ENCODE data around the gene PTH1R.

Gene PTH1R

GRCh38 chr3:46884427-46884826 lies 6.9 kb downstream of the PTH1R start:
- no peak for DNase-seq

GRCh38 chr3:46884929-46885328 lies 7.4 kb downstream of the PTH1R start:
- no peak for DNase-seq

- no peak for DNase-seq
These were observed 8.1 kb downstream of the PTH1R start for GRCh38 chr3:46885612-46886011.

GRCh38 chr3:46887980-46888494 lies 10.5 kb downstream of the PTH1R start:
- DNase-seq: no peak

- no peak for DNase-seq
These were observed 11.2 kb downstream of the PTH1R start for GRCh38 chr3:46888705-46889104.

GRCh38 chr3:46889381-46890110 lies 12.0 kb downstream of the PTH1R start:
- DNase-seq: no peak

- DNase-seq: no peak
These were observed 12.6 kb downstream of the PTH1R start for GRCh38 chr3:46890132-46890531.

- DNase-seq: no peak
These were observed 13.6 kb downstream of the PTH1R start for GRCh38 chr3:46891132-46891531.

GRCh38 chr3:46892285-46893145 lies 15.0 kb downstream of the PTH1R start:
- DNase-seq: peak; percentile 14

GRCh38 chr3:46893146-46893748 lies 15.7 kb downstream of the PTH1R start:
- DNase-seq: no peak

GRCh38 chr3:46893763-46894162 lies 16.2 kb downstream of the PTH1R start:
- no peak for DNase-seq

- DNase-seq: no peak
These were observed 16.7 kb downstream of the PTH1R start for GRCh38 chr3:46894256-46894655.

- peak; percentile 79 for DNase-seq
These were observed 17.7 kb downstream of the PTH1R start for GRCh38 chr3:46895204-46895660.

- no peak for DNase-seq
These were observed 18.2 kb downstream of the PTH1R start for GRCh38 chr3:46895761-46896160.

GRCh38 chr3:46896386-46896785 lies 18.9 kb downstream of the PTH1R start:
- DNase-seq: no peak

- no peak for DNase-seq
These were observed 19.5 kb downstream of the PTH1R start for GRCh38 chr3:46897031-46897430.

GRCh38 chr3:46897829-46898320 lies 20.4 kb downstream of the PTH1R start:
- no peak for DNase-seq

GRCh38 chr3:46898321-46899150 lies 21.0 kb downstream of the PTH1R start:
- DNase-seq: no peak

- no peak for DNase-seq
These were observed 21.9 kb downstream of the PTH1R start for GRCh38 chr3:46899151-46900006.

- DNase-seq: no peak
These were observed 22.4 kb downstream of the PTH1R start for GRCh38 chr3:46900007-46900292.

- no peak for DNase-seq
These were observed 22.8 kb downstream of the PTH1R start for GRCh38 chr3:46900356-46900755.

GRCh38 chr3:46901061-46901460 lies 23.5 kb downstream of the PTH1R start:
- DNase-seq: no peak

Measured in CD4-positive, alpha-beta T cell treated with Interleukin-12 subunit alpha and Interleukin-12 subunit beta, for 1 hour (primary cell).